IMR-90 (cell line): ENCODE measurements around the gene CTPS1. TPM values are rescaled to one million over a fixed set of nuclear protein-coding genes. Genes with fewer than 3 reads are reported as not detected.

Experiments used
- ATAC-seq: fragments of 200-7000 bp; cut with Tn5 transposase; 2 replicates; pipeline ENCODE4 v1.9.1; 2020; ENCODE audit warnings: low read depth, mild to moderate bottlenecking, moderate library complexity
- BruUV-seq: library from RNA; stranded (reverse); fragments of 400-500 nt; replicated peaks from 2 replicates; lab custom pipeline; 2021; lab: Mats Ljungman, UMichigan
- CTCF ChIA-PET: fragments of 300-600 bp; formaldehyde crosslinking; extraction: SDS; loops from one replicate; lab custom pipeline; 2021; ENCODE audit warnings: antibody characterized with exemption; lab: Yijun Ruan, JAX
- POLR2A ChIA-PET: fragments of 300-600 bp; sonication (Branson Sonifier 250); formaldehyde crosslinking; loops from one replicate; lab custom pipeline; 2022; ENCODE audit warnings: antibody characterized with exemption; ENCODE audit not compliant: unreplicated experiment; lab: Charles Lee
- DNase-seq: peaks from one replicate; pipeline ENCODE4 v3.0.0; 2013
- H2AFZ ChIP-seq: replicated peaks from 2 replicates; pipeline ENCODE3; 2013; ENCODE audit warnings: low read length, mild to moderate bottlenecking; ENCODE audit not compliant: poor library complexity
- H2AK5ac ChIP-seq: 2 replicates; pipeline ENCODE4 v1.6.1; 2013; ENCODE audit warnings: low read depth, low read length, inconsistent platforms
- H2AK9ac ChIP-seq: replicated peaks from 2 replicates; pipeline ENCODE3; 2013; ENCODE audit warnings: mild to moderate bottlenecking, low read depth, low read length, moderate library complexity; ENCODE audit not compliant: poor library complexity
- H2BK120ac ChIP-seq: 2 replicates; pipeline ENCODE4 v1.6.1; 2013; ENCODE audit warnings: low read depth, low read length, inconsistent platforms
- H2BK15ac ChIP-seq: 3 replicates; pipeline ENCODE4 v1.6.1; 2013; ENCODE audit warnings: low read depth, low read length, inconsistent platforms
- H2BK20ac ChIP-seq: 2 replicates; pipeline ENCODE4 v1.6.1; 2013; ENCODE audit warnings: low read depth, mild to moderate bottlenecking, inconsistent platforms, low read length, moderate library complexity
- H2BK5ac ChIP-seq: 2 replicates; pipeline ENCODE4 v1.6.1; 2013; ENCODE audit warnings: mild to moderate bottlenecking, low read depth, low read length, inconsistent platforms; ENCODE audit not compliant: poor library complexity, severe bottlenecking
- H3K14ac ChIP-seq: replicated peaks from 2 replicates; pipeline ENCODE4 v1.6.1; 2013; ENCODE audit warnings: low read depth, low read length, inconsistent platforms
- H3K18ac ChIP-seq: 2 replicates; pipeline ENCODE4 v1.6.1; 2013; ENCODE audit warnings: low read depth, low read length, control low read depth
- H3K23ac ChIP-seq: 2 replicates; pipeline ENCODE4 v1.6.1; 2013; ENCODE audit warnings: low read depth, low read length, inconsistent platforms
- H3K27ac ChIP-seq: 2 replicates; pipeline ENCODE4 v1.5.1; 2013; ENCODE audit warnings: mild to moderate bottlenecking, control low read depth, low read length; ENCODE audit not compliant: insufficient read depth
- H3K27me3 ChIP-seq: 2 replicates; pipeline ENCODE4 v1.6.1; 2013; ENCODE audit warnings: low read length; ENCODE audit not compliant: control insufficient read depth, insufficient read depth
- H3K36me3 ChIP-seq: 2 replicates; pipeline ENCODE4 v1.6.1; 2013; ENCODE audit warnings: low read length, mixed read lengths; ENCODE audit not compliant: control insufficient read depth, insufficient read depth
- H3K4ac ChIP-seq: 2 replicates; pipeline ENCODE4 v1.6.1; 2013; ENCODE audit warnings: low read depth, low read length, inconsistent platforms
- H3K4me1 ChIP-seq: 2 replicates; pipeline ENCODE4 v1.6.1; 2013; ENCODE audit warnings: low read length, mixed read lengths; ENCODE audit not compliant: control insufficient read depth, insufficient read depth
- H3K4me2 ChIP-seq: 2 replicates; pipeline ENCODE4 v1.6.1; 2013; ENCODE audit warnings: low read depth, mild to moderate bottlenecking, control low read depth, low read length, moderate library complexity
- H3K4me3 ChIP-seq: 2 replicates; pipeline ENCODE4 v1.5.1; 2013; ENCODE audit warnings: low read depth, mild to moderate bottlenecking, control low read depth, low read length, moderate library complexity; ENCODE audit not compliant: insufficient read depth
- H3K56ac ChIP-seq: 2 replicates; pipeline ENCODE4 v1.6.1; 2013; ENCODE audit warnings: low read length, inconsistent platforms; ENCODE audit not compliant: insufficient read depth; ENCODE audit errors: extremely low read depth
- H3K79me1 ChIP-seq, 2 experiments: 2 replicates each; pipeline ENCODE4 v1.6.1; 2013; ENCODE audit warnings: low read length in 2 of 2, inconsistent platforms in 1 of 2, low read depth in 1 of 2
- H3K9ac ChIP-seq: 2 replicates; pipeline ENCODE4 v1.6.1; 2013; ENCODE audit warnings: low read depth, low read length, control low read depth
- H3K9me1 ChIP-seq: 2 replicates; pipeline ENCODE4 v1.6.1; 2013; ENCODE audit warnings: low read length, inconsistent platforms; ENCODE audit not compliant: insufficient read depth
- H3K9me3 ChIP-seq: 2 replicates; pipeline ENCODE4 v1.6.1; 2013; ENCODE audit warnings: low read length; ENCODE audit not compliant: control insufficient read depth, insufficient read depth
- H4K20me1 ChIP-seq: 2 replicates; pipeline ENCODE4 v1.6.1; 2013; ENCODE audit warnings: low read length, inconsistent platforms; ENCODE audit not compliant: insufficient read depth
- H4K5ac ChIP-seq: 2 replicates; pipeline ENCODE4 v1.6.1; 2013; ENCODE audit warnings: mild to moderate bottlenecking, low read depth, low read length, control low read depth
- H4K8ac ChIP-seq, 2 experiments: 2 replicates each; pipeline ENCODE4 v1.6.1; 2013; ENCODE audit warnings: low read depth in 2 of 2, low read length in 2 of 2, control low read depth in 1 of 2, inconsistent platforms in 1 of 2
- H4K91ac ChIP-seq: 2 replicates; pipeline ENCODE4 v1.6.1; 2013; ENCODE audit warnings: low read depth, low read length, inconsistent platforms; ENCODE audit not compliant: insufficient read depth
- CEBPB ChIP-seq: IDR thresholded peaks from 2 replicates; pipeline ENCODE4 v1.6.1; 2012; ENCODE audit warnings: low read depth, low read length, improper control_type of control experiment
- MAZ ChIP-seq: IDR thresholded peaks from 2 replicates; pipeline ENCODE4 v1.6.1; 2012; ENCODE audit warnings: low read depth, mild to moderate bottlenecking, low read length, improper control_type of control experiment, moderate library complexity, borderline replicate concordance
- NFE2L2 ChIP-seq: fragments of 150-350 bp; IDR thresholded peaks from 2 replicates; pipeline ENCODE4 v1.6.1; 2016; ENCODE audit warnings: low read depth, mild to moderate bottlenecking, low read length
- WGBS, 2 experiments: methylation state at CpG; one replicate each; pipeline versions ENCODE4 v1.1.5 to v1.1.7; 2013; ENCODE audit warnings: missing lambda C conversion rate in 2 of 2; ENCODE audit not compliant: insufficient read length in 1 of 2; ENCODE audit errors: extremely low coverage in 2 of 2; 5-methylcytosine and 5-hydroxymethylcytosine counted together
- dilution Hi-C: fragments of 300-500 bp; cut with HindIII; formaldehyde crosslinking; loops from one replicate; pipeline ENCODE4 v1.14.3; 2018; ENCODE audit warnings: low sequenced_read_pairs; ENCODE audit not compliant: unreplicated experiment
- in situ Hi-C: fragments of 300-500 bp; cut with MboI; formaldehyde crosslinking; loops from 3 replicates; pipeline ENCODE4 v1.14.3; 2019; ENCODE audit warnings: low sequenced_read_pairs, inconsistent platforms, mixed read lengths
- intact Hi-C: fragments of 100-400 bp; cut with micrococcal nuclease; formaldehyde crosslinking; loops from 2 replicates; pipeline ENCODE4 v1.10.0; 2022
- polyA plus RNA-seq, 3 experiments: library from polyadenylated mRNA; depleted of rRNA; stranded (reverse); fragments of >200 nt; gene quantifications; 2 replicates each; pipeline ENCODE4 v1.2.3, GENCODE V29; 2012; ENCODE audit warnings: low replicate concordance in 1 of 3
- total RNA-seq: library from RNA; depleted of rRNA; stranded (reverse); fragments of >200 nt; gene quantifications from 2 replicates; pipeline ENCODE4 v1.2.3, GENCODE V29; 2012

The CTPS1 gene
- total and polyA plus RNA-seq, 2 of the 4 experiments (the other 2 are of a cell fraction), result 40.4 to 41.0 TPM

- no peak for DNase-seq
- CTCF ChIA-PET, result interaction anchor here (0.6 to 0.7 kb wide), 2 partner anchors 111 to 825 kb away, joined by 3 read pairs; no protein-coding TSS in a partner anchor
Observed at GRCh38 chr1:40977716-40978115, 1.8 kb upstream of the CTPS1 start.

More at GRCh38 chr1:40977716-40978115, 1.8 kb upstream of the CTPS1 start:
- no peak overlapping the region for H3K27ac ChIP-seq
- H3K9me3 ChIP-seq, result no peaks in the 10 kb centered on the region
- peaks cover 23% of the 10 kb centered on the region for H3K9me1 ChIP-seq
- WGBS, 2 experiments, result no CpG with 5 or more reads among the region's 1 CpG
- H3K4me3 ChIP-seq, result no peak overlapping the region
- H3K4ac ChIP-seq, result peak overlapping the region; percentile 92
- H2AK5ac ChIP-seq, result peak overlapping the region; percentile 67; the same call in 1 of the 2 replicates
- POLR2A ChIA-PET, result no interaction called here
- H4K5ac ChIP-seq, result no peak overlapping the region
- TF ChIP-seq CEBPB (no peak), MAZ (no peak), NFE2L2 (no peak)
- no peak overlapping the region for H2AK9ac ChIP-seq
- peak overlapping the region; percentile 53; the same call in 1 of the 2 replicates for H3K14ac ChIP-seq
- BruUV-seq, result no TSS peak
- peak overlapping the region; percentile 94 for H2BK20ac ChIP-seq
- no peak overlapping the region; the same call in 1 of the 2 replicates for H3K18ac ChIP-seq
- H3K9ac ChIP-seq, result no peak overlapping the region
- H3K27me3 ChIP-seq, result no peaks in the 10 kb centered on the region
- peak overlapping the region in 1 of 2 experiments; percentile 68; a peak in 2 of 4 replicates for H4K8ac ChIP-seq
- dilution Hi-C loops, result no loop called here
- peak overlapping the region; percentile 94 for H2BK120ac ChIP-seq
- intact Hi-C loops, result no loop called here
- H3K4me1 ChIP-seq, result peaks cover 15% of the 10 kb centered on the region
- H3K23ac ChIP-seq, result peak overlapping the region; percentile 79; the same call in 1 of the 2 replicates
- no peak overlapping the region for H3K56ac ChIP-seq
- no peak overlapping the region for H2AFZ ChIP-seq
- no peak for ATAC-seq
- no peaks in the 10 kb centered on the region; the same call in 1 of the 2 replicates for H3K36me3 ChIP-seq
- no peak overlapping the region for H3K4me2 ChIP-seq
- peak overlapping the region; percentile 57 for H2BK5ac ChIP-seq
- in situ Hi-C loops, result no loop called here
- peak overlapping the region; percentile 0; the same call in 1 of the 3 replicates for H2BK15ac ChIP-seq
- peak overlapping the region; percentile 79; the same call in 1 of the 2 replicates for H4K91ac ChIP-seq
- H4K20me1 ChIP-seq, result peaks cover 23% of the 10 kb centered on the region
- H3K79me1 ChIP-seq, result peaks cover 3 to 28% of the 10 kb centered on the region in 2 experiments
